Effector memory CD4-positive, alpha-beta T cell (primary cell): ENCODE measurements around the gene DIS3L2.

Experiments used
- DNase-seq, 3 donors: peaks; one replicate each; pipeline ENCODE4 v3.0.0-alpha.2; 2020
- H3K27ac ChIP-seq: 2 replicates; pipeline ENCODE4 v1.7.0; 2013; ENCODE audit warnings: mild to moderate bottlenecking, low read length, moderate library complexity; ENCODE audit not compliant: insufficient read depth, poor library complexity, severe bottlenecking
- H3K27me3 ChIP-seq: replicated peaks from 2 replicates; pipeline ENCODE4 v1.7.0; 2013; ENCODE audit warnings: mild to moderate bottlenecking, low read length; ENCODE audit not compliant: insufficient read depth, control insufficient read depth, poor library complexity, severe bottlenecking
- H3K36me3 ChIP-seq: 2 replicates; pipeline ENCODE4 v1.7.0; 2013; ENCODE audit warnings: mild to moderate bottlenecking, low read length, moderate library complexity; ENCODE audit not compliant: control insufficient read depth, insufficient read depth
- H3K4me1 ChIP-seq: 2 replicates; pipeline ENCODE4 v1.7.0; 2013; ENCODE audit warnings: low read length, mild to moderate bottlenecking; ENCODE audit not compliant: control insufficient read depth, insufficient read depth, poor library complexity, severe bottlenecking
- H3K4me3 ChIP-seq: 2 replicates; pipeline ENCODE4 v1.7.0; 2013; ENCODE audit warnings: low read length, low read depth, mild to moderate bottlenecking; ENCODE audit not compliant: insufficient read depth, poor library complexity, severe bottlenecking
- H3K9me3 ChIP-seq: 2 replicates; pipeline ENCODE4 v1.7.0; 2013; ENCODE audit warnings: mild to moderate bottlenecking, low read length, moderate library complexity; ENCODE audit not compliant: control insufficient read depth

The DIS3L2 gene

DNA sequence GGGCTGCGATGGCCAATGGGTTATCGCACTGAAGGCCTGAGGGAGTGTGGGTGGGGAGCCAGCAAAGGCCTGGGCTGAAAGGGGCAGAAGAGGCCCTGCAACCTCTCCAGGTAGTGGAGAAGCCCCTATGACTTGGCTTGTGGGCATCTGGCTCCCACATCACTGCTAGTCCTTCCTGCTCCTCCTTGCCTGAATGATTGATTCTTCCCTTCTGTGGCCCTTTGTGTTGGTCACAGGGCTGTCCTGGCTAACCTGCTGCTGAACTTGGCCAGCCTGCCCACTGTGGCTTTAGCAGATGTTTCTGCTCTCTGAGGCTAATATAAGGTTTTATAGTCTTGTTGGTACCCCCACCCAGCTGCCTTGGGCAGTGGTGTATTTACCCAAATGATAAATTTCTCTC is 280.8 kb downstream of the DIS3L2 start:
- Histone ChIP-seq H3K36me3 (peaks cover 5% of the 10 kb centered on the region), H3K27ac (no peak overlapping the region), H3K27me3 (no peaks in the 10 kb centered on the region), H3K4me3 (no peak overlapping the region), H3K4me1 (no peaks in the 10 kb centered on the region), H3K9me3 (no peaks in the 10 kb centered on the region)
- no peak for DNase-seq

GRCh38 chr2:232245111-232245510 is 283.6 kb downstream of the DIS3L2 start:
- no peaks in the 10 kb centered on the region for H3K9me3 ChIP-seq
- H3K4me1 ChIP-seq: no peaks in the 10 kb centered on the region
- DNase-seq: no peak
- no peaks in the 10 kb centered on the region for H3K27me3 ChIP-seq
- no peak overlapping the region for H3K27ac ChIP-seq
- H3K4me3 ChIP-seq: no peak overlapping the region
- H3K36me3 ChIP-seq: no peaks in the 10 kb centered on the region

DNA sequence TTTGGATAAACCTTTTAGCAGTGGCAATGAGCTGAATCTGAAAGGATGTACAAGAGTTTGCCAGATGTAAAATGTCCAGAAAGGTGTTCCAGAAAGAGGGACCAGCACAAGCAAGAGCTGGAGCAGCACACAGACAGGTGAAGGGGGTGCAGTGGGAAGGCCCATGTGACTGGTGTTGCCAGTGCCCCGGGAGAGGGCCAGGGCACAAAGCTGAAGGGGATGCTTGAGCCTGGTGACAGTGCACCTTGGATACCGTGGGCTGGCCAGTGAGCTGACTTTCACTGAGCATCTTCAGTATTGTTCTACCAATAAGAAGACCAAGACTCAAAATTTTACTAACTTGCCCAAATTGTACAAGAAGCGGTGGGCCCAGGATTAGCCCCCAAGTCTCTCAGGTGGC is 284.7 kb downstream of the DIS3L2 start:
- no peak overlapping the region for H3K27ac ChIP-seq
- no peaks in the 10 kb centered on the region for H3K36me3 ChIP-seq
- no peaks in the 10 kb centered on the region for H3K27me3 ChIP-seq
- H3K4me3 ChIP-seq: no peak overlapping the region
- DNase-seq: no peak
- no peaks in the 10 kb centered on the region for H3K4me1 ChIP-seq
- no peaks in the 10 kb centered on the region for H3K9me3 ChIP-seq

GRCh38 chr2:232249096-232249495 is 287.6 kb downstream of the DIS3L2 start:
- Histone ChIP-seq H3K36me3 (no peaks in the 10 kb centered on the region), H3K27ac (no peak overlapping the region), H3K4me1 (no peaks in the 10 kb centered on the region), H3K27me3 (no peaks in the 10 kb centered on the region), H3K4me3 (no peak overlapping the region), H3K9me3 (no peaks in the 10 kb centered on the region)
- DNase-seq: no peak

GRCh38 chr2:232250246-232251175 is 289.0 kb downstream of the DIS3L2 start:
- no peak for DNase-seq
- Histone ChIP-seq H3K27ac (no peak overlapping the region), H3K27me3 (no peaks in the 10 kb centered on the region), H3K4me1 (no peaks in the 10 kb centered on the region), H3K4me3 (no peak overlapping the region), H3K9me3 (no peaks in the 10 kb centered on the region), H3K36me3 (no peaks in the 10 kb centered on the region)

- Histone ChIP-seq H3K4me3 (no peak overlapping the region), H3K36me3 (peaks cover 6% of the 10 kb centered on the region), H3K9me3 (no peaks in the 10 kb centered on the region), H3K27ac (no peak overlapping the region), H3K27me3 (no peaks in the 10 kb centered on the region), H3K4me1 (no peaks in the 10 kb centered on the region)
- no peak for DNase-seq
Measured at GRCh38 chr2:232255033-232255432, 293.5 kb downstream of the DIS3L2 start.

GRCh38 chr2:232260075-232260474 is 298.6 kb downstream of the DIS3L2 start:
- Histone ChIP-seq H3K4me3 (no peak overlapping the region), H3K36me3 (peaks cover 34% of the 10 kb centered on the region), H3K27ac (no peak overlapping the region), H3K4me1 (no peaks in the 10 kb centered on the region), H3K27me3 (no peaks in the 10 kb centered on the region), H3K9me3 (no peaks in the 10 kb centered on the region)
- DNase-seq: no peak

DNA sequence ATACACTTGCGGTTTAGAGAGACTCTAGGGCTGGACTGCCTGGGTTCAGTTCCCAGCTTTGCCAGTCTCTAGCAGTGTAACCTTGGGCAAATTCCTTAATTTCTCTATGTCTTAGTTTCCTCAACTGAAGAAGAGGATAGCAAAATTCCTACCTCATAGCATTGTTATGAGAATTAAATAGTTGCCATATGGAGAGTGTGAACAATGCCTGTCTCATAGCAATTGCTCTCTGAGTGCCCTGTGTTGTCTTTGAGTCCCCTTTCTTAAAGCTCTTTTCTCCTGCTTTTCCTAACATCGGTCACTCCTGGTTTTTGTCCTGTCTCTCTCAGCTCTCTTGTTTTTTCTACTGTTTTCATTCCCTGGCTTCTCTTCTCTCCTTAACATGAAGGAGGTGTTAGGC is 300.3 kb downstream of the DIS3L2 start:
- Histone ChIP-seq H3K4me3 (no peak overlapping the region), H3K36me3 (peaks cover 34% of the 10 kb centered on the region), H3K27me3 (no peaks in the 10 kb centered on the region), H3K9me3 (no peaks in the 10 kb centered on the region), H3K4me1 (no peaks in the 10 kb centered on the region), H3K27ac (no peak overlapping the region)
- no peak for DNase-seq

- Histone ChIP-seq H3K36me3 (peaks cover 34% of the 10 kb centered on the region), H3K27me3 (no peaks in the 10 kb centered on the region), H3K4me1 (no peaks in the 10 kb centered on the region), H3K4me3 (no peak overlapping the region), H3K9me3 (no peaks in the 10 kb centered on the region), H3K27ac (no peak overlapping the region)
- DNase-seq: no peak
Measured at GRCh38 chr2:232263295-232263694, 301.8 kb downstream of the DIS3L2 start.

DNA sequence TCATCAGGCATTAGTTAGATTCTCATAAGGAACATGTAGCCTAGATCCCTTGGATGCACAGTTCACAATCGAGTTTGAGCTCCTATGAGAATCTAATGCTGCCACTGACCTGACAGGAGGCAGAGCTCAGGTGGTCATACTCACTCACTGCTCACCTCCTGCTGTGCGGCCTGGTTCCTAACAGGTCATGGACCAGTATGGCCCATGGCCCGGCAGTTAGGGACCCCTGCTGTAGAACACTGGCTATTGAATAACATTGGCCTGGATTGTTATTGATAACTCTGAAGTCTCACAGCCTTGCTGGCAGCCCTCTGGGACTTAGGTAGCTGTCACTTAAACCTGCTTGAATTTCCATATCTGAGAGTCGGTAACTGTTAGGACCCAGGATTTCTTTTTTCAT is 302.6 kb downstream of the DIS3L2 start:
- Histone ChIP-seq H3K27ac (no peak overlapping the region), H3K4me1 (no peaks in the 10 kb centered on the region), H3K4me3 (no peak overlapping the region), H3K36me3 (peaks cover 34% of the 10 kb centered on the region), H3K9me3 (no peaks in the 10 kb centered on the region), H3K27me3 (no peaks in the 10 kb centered on the region)
- DNase-seq: no peak
